H54 (cell line): ENCODE data around the gene SSX2IP.
"Not testable (repeated sequence)": the region's sequence is repeated elsewhere in the genome, so short reads cannot be mapped to it uniquely, and the experiment has no call there.

Source experiments
- DNase-seq: peaks from one replicate; pipeline ENCODE4 v3.0.0; 2011; ENCODE audit warnings: low spot score, mixed read lengths; ENCODE audit not compliant: insufficient read length
- FAIRE-seq: peaks from 3 replicates; lab custom pipeline; 2011; peaks lifted over from hg19 to GRCh38; lab: Jason Lieb, UNC
- POLR2A ChIP-seq: IDR thresholded peaks from 2 replicates; pipeline ENCODE4 v1.6.1; 2011; ENCODE audit warnings: low read depth, mild to moderate bottlenecking, low read length

The SSX2IP gene

GRCh38 chr1:84603941-84604830, 86.1 kb downstream of the SSX2IP start:
- no peak for TF ChIP-seq POLR2A
- DNase-seq (peak; percentile 36), FAIRE-seq (peak; percentile 64)

DNA sequence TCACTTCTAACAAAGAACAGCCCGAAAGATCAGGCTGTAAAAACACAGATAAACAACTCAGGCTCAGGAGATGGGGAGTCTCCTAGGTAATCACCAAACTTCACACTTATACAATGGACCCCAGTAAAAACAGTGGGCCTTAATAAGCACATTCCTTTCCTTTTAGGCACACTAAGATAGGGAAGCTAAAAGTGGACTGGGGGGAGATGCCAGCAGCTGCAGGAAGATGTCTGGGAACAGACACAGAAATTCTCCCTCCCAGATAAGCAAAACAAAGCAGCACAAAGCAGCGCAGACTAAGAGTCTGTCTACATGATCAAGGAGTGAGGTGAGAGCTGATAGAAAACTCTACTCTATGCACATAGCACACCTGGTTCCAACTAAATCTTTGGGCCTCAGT, 87.0 kb downstream of the SSX2IP start:
- DNase-seq (no peak), FAIRE-seq (no peak)
- no peak for TF ChIP-seq POLR2A

DNA sequence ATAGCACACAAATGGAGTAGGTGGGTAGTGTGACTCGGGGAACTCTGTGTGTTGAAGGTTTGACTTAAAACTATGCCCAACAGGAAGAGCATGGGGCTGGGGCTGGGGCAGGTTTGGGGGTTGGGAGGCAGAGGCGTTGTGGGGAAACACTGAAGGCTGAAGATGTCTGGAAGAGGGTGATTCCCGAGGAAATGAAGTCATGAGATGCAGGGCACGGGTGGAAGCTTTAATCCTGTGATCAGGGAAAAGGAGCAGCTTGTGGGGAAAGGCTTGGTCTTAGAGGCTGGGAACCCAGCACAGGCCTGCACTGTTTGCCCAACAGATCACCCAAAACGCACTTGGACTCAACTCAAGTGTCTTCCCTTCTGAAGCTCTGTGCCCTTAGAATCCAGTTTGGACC, 89.5 kb downstream of the SSX2IP start:
- no peak for DNase-seq
- no peak for TF ChIP-seq POLR2A
- FAIRE-seq: no peak

DNA sequence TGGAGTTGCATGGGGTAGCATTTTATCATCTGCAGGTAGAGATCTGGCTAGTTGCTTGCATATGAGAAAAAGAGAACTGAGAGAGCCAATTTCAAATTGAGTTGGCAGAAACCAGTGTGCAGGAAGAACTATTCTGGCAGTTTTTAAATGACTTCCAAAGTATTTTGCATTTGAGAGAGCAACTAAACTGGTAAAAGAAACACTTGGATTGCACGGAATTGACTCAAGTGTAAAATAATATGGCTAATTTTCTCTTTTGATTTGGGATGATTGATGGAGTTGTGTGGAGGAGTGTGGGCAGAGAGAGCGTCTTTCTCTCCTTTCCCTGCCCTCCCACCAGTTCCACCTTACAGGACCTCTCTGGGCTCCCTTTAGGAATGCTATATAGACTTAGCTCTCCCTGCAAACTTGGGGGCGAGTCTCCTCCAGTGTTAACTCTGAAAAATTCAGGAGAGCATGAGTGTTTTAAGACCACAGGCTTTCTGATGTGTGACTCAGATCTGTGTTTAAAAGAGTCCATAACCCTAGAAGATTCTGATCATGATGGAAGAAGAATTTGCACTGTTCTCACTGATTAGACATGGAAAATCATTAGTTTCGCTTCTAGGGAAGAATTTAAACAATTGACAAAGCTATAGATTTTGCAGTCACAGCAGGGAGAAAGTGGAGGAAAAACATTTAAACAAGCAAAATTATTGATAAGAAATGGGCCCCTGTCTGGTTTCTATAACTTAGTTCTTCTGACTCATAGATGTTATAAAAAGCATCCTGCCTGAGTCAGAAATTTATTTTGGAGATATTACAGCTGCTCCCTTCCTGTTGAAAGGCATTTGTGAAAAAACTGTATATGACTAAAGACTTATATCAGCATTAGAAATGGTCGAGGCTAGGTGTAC, 91.2 kb downstream of the SSX2IP start:
- DNase-seq: peak; percentile 35
- FAIRE-seq: no peak
- no peak for TF ChIP-seq POLR2A

GRCh38 chr1:84598418-84598817, 91.8 kb downstream of the SSX2IP start:
- DNase-seq (no peak), FAIRE-seq (no peak)
- no peak for TF ChIP-seq POLR2A

GRCh38 chr1:84597011-84597410, 93.2 kb downstream of the SSX2IP start:
- no peak for FAIRE-seq
- TF ChIP-seq POLR2A: no peak
- DNase-seq: no peak

GRCh38 chr1:84594959-84595358, 95.3 kb downstream of the SSX2IP start:
- not testable (repeated sequence) for FAIRE-seq, DNase-seq
